ENCODE measurements around the gene HELT. TPM values are rescaled to one million over a fixed set of nuclear protein-coding genes. Genes with fewer than 3 reads are reported as not detected.

Gene HELT
- total and polyA plus RNA-seq, 2 donors (not counting 3 experiments of a cell fraction or from before 2014, with no cell fraction given): not detected

DNA sequence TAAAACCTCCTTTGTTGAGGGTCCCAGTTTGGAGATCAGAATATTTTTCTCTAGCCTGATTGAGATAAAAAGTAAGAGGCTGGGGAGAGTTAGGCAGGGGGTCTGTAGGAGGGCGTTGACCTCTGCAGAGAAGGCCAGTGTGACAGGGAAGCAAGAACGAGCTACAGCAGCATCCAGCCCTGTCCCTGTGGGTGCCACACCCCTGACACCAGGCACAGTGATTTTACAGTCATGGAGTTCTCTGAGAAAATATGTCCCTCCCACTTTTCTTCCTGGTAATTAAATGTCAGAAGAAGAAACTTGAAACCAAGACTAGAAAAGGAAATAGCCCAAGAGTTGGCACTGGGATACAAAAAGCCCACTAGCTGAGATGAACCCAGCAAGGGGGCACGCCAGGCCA is 25.0 kb upstream of the HELT start:
- Histone ChIP-seq H2AFZ (ENCODE audit: low read depth, low read length) (no peak overlapping the region), H3K79me2 (ENCODE audit: control insufficient read depth, insufficient read depth, low read length) (no peaks in the 10 kb centered on the region), H3K9ac (replicated peaks; ENCODE audit: extremely low read depth, insufficient read depth, low read length) (no peak overlapping the region), H3K27ac (ENCODE audit: insufficient read depth, low read depth, low read length) (no peak overlapping the region), H3K4me2 (ENCODE audit: insufficient read depth, low read length) (no peak overlapping the region), H3K27me3 (ENCODE audit: control insufficient read depth in 2 of 2, insufficient read depth in 2 of 2, low read length in 2 of 2) (no peaks in the 10 kb centered on the region), H3K9me1 (replicated peaks; ENCODE audit: control insufficient read depth, extremely low read depth, insufficient read depth, low read length) (no peaks in the 10 kb centered on the region), H3K4me3 (replicated peaks in 1 of 3; ENCODE audit: insufficient read depth in 1 of 3, low read depth in 1 of 3, low read length in 3 of 3) (no peak overlapping the region), H4K20me1 (replicated peaks; ENCODE audit: control insufficient read depth, extremely low read depth, insufficient read depth, low read length) (no peaks in the 10 kb centered on the region), H3K4me1 (ENCODE audit: control insufficient read depth, extremely low read depth, insufficient read depth, low read length) (no peaks in the 10 kb centered on the region), H3K36me3 (ENCODE audit: control insufficient read depth in 2 of 2, extremely low read depth in 1 of 2, insufficient read depth in 2 of 2, low read length in 2 of 2) (no peaks in the 10 kb centered on the region), H3K9me3 (replicated peaks; ENCODE audit: control insufficient read depth, insufficient read depth, low read length) (no peaks in the 10 kb centered on the region)
- dilution Hi-C loops (cut with MboI; ENCODE audit: extremely low pct_ligation_motif_present, low sequenced_read_pairs): no loop called here
- intact Hi-C loops (cut with micrococcal nuclease): no loop called here
- TF ChIP-seq JUN (IDR thresholded peaks at IDR 0.05; ENCODE audit: borderline replicate concordance, insufficient read depth, insufficient read length, low read depth) (no peak), MYC (IDR thresholded peaks at IDR 0.05; ENCODE audit: low read depth, low read length) (no peak), POLR2A (IDR thresholded peaks at IDR 0.05; ENCODE audit: low read depth, low read length) (no peak), CTCF (IDR thresholded peaks at IDR 0.05; ENCODE audit: extremely low read depth in 1 of 2, insufficient read depth in 1 of 2, low read depth in 1 of 2, low read length in 2 of 2) (no peak), POLR2AphosphoS5 (IDR thresholded peaks at IDR 0.05; ENCODE audit: insufficient read depth, low read depth, low read length) (no peak), FOS (IDR thresholded peaks at IDR 0.05; ENCODE audit: borderline replicate concordance, insufficient read depth, low read length) (no peak)
- TF ChIP-seq, protein P1, sequence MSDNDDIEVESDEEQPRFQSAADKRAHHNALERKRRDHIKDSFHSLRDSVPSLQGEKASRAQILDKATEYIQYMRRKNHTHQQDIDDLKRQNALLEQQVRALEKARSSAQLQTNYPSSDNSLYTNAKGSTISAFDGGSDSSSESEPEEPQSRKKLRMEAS (IDR thresholded peaks at IDR 0.05; ENCODE audit: insufficient read depth, insufficient read length): no peak
- CTCF ChIA-PET: interaction anchor here (0.6 to 1.0 kb wide), 3 partner anchors 15 to 248 kb away, joined by 3 read pairs; no protein-coding TSS in a partner anchor
- DNase-seq (ENCODE audit: low read depth, low spot score): no peak
- FAIRE-seq: no peak
- no TSS peak for BruUV-seq (replicated peaks)
- POLR2A ChIA-PET: no interaction called here

All from endothelial cell of umbilical vein (primary cell).